Measurements from ENCODE around the gene TTLL12. TPM values are rescaled to one million over a fixed set of nuclear protein-coding genes. Genes with fewer than 3 reads are reported as not detected.

TTLL12 gene
- total and polyA plus RNA-seq, 2 experiments from 2014 or later = 46.7 to 147 TPM

DNA sequence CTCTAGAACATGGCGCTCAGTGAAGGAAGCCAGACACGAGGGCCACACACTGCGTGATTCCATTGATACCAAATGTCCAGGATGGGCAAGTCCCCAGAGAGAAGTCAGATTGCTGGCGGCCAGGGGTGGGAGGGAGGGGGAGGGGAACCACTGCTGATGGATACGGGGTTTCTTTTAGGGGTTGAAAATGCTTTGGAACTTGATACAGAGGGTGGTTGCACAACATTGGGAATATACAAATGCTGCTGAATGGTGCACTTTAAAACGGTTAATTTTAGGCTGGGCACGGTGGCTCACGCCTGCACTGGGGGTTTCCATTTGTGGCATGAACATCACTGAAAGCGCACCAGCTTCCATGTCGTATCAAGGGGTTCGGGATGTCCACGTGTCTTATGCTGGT is 30.5 kb downstream of the TTLL12 start:
- H3K27ac Mint-ChIP-seq = no peak overlapping the region

More for the DNA sequence above, 30.5 kb downstream of the TTLL12 start:
- H3K4me1 ChIP-seq (ENCODE audit: insufficient read depth) = no peaks in the 10 kb centered on the region
- H4K20me1 ChIP-seq (replicated peaks; ENCODE audit: insufficient read depth) = no peaks in the 10 kb centered on the region
- no peak overlapping the region for H3K4me3 ChIP-seq
- H3K27me3 ChIP-seq (ENCODE audit: insufficient read depth) = peaks cover 9% of the 10 kb centered on the region
- H3K4me2 ChIP-seq = no peak overlapping the region
- no peaks in the 10 kb centered on the region for H3K9me2 ChIP-seq (ENCODE audit: insufficient read depth)
- no peak overlapping the region for H2AFZ ChIP-seq
- TF ChIP-seq, protein P1, sequence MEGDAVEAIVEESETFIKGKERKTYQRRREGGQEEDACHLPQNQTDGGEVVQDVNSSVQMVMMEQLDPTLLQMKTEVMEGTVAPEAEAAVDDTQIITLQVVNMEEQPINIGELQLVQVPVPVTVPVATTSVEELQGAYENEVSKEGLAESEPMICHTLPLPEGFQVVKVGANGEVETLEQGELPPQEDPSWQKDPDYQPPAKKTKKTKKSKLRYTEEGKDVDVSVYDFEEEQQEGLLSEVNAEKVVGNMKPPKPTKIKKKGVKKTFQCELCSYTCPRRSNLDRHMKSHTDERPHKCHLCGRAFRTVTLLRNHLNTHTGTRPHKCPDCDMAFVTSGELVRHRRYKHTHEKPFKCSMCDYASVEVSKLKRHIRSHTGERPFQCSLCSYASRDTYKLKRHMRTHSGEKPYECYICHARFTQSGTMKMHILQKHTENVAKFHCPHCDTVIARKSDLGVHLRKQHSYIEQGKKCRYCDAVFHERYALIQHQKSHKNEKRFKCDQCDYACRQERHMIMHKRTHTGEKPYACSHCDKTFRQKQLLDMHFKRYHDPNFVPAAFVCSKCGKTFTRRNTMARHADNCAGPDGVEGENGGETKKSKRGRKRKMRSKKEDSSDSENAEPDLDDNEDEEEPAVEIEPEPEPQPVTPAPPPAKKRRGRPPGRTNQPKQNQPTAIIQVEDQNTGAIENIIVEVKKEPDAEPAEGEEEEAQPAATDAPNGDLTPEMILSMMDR (conservative IDR thresholded peaks at IDR 0.05; ENCODE audit: low read depth in 2 of 2) = no peak
- TF ChIP-seq ZNF114 (CRISPR knock-in tag; IDR thresholded peaks at IDR 0.05) (no peak), CREB1 (CRISPR knock-in tag; IDR thresholded peaks at IDR 0.05; ENCODE audit: low read depth) (no peak), NANOG (IDR thresholded peaks at IDR 0.05; ENCODE audit: borderline replicate concordance) (no peak), STAT1 (IDR thresholded peaks at IDR 0.05; ENCODE audit: unreplicated experiment) (no peak), JUNB (IDR thresholded peaks at IDR 0.05; ENCODE audit: unreplicated experiment) (no peak), EZH2phosphoT487 (IDR thresholded peaks at IDR 0.05; ENCODE audit: unreplicated experiment) (no peak), EZH2 (IDR thresholded peaks at IDR 0.05; ENCODE audit: low read depth, unreplicated experiment) (no peak), POLR2AphosphoS5 (IDR thresholded peaks at IDR 0.05; ENCODE audit: low read depth) (no peak), ZNF331 (CRISPR knock-in tag; IDR thresholded peaks at IDR 0.05; ENCODE audit: low read depth) (no peak)
- TF ChIP-seq, protein P2, sequence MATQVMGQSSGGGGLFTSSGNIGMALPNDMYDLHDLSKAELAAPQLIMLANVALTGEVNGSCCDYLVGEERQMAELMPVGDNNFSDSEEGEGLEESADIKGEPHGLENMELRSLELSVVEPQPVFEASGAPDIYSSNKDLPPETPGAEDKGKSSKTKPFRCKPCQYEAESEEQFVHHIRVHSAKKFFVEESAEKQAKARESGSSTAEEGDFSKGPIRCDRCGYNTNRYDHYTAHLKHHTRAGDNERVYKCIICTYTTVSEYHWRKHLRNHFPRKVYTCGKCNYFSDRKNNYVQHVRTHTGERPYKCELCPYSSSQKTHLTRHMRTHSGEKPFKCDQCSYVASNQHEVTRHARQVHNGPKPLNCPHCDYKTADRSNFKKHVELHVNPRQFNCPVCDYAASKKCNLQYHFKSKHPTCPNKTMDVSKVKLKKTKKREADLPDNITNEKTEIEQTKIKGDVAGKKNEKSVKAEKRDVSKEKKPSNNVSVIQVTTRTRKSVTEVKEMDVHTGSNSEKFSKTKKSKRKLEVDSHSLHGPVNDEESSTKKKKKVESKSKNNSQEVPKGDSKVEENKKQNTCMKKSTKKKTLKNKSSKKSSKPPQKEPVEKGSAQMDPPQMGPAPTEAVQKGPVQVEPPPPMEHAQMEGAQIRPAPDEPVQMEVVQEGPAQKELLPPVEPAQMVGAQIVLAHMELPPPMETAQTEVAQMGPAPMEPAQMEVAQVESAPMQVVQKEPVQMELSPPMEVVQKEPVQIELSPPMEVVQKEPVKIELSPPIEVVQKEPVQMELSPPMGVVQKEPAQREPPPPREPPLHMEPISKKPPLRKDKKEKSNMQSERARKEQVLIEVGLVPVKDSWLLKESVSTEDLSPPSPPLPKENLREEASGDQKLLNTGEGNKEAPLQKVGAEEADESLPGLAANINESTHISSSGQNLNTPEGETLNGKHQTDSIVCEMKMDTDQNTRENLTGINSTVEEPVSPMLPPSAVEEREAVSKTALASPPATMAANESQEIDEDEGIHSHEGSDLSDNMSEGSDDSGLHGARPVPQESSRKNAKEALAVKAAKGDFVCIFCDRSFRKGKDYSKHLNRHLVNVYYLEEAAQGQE (IDR thresholded peaks at IDR 0.05; ENCODE audit: unreplicated experiment) = no peak
- TF ChIP-seq, protein P3, sequence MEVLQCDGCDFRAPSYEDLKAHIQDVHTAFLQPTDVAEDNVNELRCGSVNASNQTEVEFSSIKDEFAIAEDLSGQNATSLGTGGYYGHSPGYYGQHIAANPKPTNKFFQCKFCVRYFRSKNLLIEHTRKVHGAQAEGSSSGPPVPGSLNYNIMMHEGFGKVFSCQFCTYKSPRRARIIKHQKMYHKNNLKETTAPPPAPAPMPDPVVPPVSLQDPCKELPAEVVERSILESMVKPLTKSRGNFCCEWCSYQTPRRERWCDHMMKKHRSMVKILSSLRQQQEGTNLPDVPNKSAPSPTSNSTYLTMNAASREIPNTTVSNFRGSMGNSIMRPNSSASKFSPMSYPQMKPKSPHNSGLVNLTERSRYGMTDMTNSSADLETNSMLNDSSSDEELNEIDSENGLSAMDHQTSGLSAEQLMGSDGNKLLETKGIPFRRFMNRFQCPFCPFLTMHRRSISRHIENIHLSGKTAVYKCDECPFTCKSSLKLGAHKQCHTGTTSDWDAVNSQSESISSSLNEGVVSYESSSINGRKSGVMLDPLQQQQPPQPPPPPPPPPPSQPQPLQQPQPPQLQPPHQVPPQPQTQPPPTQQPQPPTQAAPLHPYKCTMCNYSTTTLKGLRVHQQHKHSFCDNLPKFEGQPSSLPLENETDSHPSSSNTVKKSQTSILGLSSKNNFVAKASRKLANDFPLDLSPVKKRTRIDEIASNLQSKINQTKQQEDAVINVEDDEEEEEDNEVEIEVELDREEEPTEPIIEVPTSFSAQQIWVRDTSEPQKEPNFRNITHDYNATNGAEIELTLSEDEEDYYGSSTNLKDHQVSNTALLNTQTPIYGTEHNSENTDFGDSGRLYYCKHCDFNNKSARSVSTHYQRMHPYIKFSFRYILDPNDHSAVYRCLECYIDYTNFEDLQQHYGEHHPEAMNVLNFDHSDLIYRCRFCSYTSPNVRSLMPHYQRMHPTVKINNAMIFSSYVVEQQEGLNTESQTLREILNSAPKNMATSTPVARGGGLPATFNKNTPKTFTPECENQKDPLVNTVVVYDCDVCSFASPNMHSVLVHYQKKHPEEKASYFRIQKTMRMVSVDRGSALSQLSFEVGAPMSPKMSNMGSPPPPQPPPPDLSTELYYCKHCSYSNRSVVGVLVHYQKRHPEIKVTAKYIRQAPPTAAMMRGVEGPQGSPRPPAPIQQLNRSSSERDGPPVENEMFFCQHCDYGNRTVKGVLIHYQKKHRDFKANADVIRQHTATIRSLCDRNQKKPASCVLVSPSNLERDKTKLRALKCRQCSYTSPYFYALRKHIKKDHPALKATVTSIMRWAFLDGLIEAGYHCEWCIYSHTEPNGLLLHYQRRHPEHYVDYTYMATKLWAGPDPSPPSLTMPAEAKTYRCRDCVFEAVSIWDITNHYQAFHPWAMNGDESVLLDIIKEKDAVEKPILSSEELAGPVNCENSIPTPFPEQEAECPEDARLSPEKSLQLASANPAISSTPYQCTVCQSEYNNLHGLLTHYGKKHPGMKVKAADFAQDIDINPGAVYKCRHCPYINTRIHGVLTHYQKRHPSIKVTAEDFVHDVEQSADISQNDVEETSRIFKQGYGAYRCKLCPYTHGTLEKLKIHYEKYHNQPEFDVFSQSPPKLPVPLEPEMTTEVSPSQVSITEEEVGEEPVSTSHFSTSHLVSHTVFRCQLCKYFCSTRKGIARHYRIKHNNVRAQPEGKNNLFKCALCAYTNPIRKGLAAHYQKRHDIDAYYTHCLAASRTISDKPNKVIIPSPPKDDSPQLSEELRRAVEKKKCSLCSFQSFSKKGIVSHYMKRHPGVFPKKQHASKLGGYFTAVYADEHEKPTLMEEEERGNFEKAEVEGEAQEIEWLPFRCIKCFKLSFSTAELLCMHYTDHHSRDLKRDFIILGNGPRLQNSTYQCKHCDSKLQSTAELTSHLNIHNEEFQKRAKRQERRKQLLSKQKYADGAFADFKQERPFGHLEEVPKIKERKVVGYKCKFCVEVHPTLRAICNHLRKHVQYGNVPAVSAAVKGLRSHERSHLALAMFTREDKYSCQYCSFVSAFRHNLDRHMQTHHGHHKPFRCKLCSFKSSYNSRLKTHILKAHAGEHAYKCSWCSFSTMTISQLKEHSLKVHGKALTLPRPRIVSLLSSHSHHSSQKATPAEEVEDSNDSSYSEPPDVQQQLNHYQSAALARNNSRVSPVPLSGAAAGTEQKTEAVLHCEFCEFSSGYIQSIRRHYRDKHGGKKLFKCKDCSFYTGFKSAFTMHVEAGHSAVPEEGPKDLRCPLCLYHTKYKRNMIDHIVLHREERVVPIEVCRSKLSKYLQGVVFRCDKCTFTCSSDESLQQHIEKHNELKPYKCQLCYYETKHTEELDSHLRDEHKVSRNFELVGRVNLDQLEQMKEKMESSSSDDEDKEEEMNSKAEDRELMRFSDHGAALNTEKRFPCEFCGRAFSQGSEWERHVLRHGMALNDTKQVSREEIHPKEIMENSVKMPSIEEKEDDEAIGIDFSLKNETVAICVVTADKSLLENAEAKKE (CRISPR knock-in tag; IDR thresholded peaks at IDR 0.05) = no peak
- TF ChIP-seq, protein P4, sequence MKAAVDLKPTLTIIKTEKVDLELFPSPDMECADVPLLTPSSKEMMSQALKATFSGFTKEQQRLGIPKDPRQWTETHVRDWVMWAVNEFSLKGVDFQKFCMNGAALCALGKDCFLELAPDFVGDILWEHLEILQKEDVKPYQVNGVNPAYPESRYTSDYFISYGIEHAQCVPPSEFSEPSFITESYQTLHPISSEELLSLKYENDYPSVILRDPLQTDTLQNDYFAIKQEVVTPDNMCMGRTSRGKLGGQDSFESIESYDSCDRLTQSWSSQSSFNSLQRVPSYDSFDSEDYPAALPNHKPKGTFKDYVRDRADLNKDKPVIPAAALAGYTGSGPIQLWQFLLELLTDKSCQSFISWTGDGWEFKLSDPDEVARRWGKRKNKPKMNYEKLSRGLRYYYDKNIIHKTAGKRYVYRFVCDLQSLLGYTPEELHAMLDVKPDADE (IDR thresholded peaks at IDR 0.05) = no peak
- no peaks in the 10 kb centered on the region; the same call in 1 of the 2 replicates for H3F3A ChIP-seq (replicated peaks; ENCODE audit: low read depth)
- no peaks in the 10 kb centered on the region for H3K36me3 ChIP-seq (ENCODE audit: insufficient read depth)
- Mint-ChIP-seq H3K36me3 (ENCODE audit: low read depth) (no peaks in the 10 kb centered on the region), H3K9me3 (no peaks in the 10 kb centered on the region), H3K4me3 (no peak overlapping the region), H3K27me3 (ENCODE audit: insufficient read depth, low read depth, poor library complexity) (peaks cover 16% of the 10 kb centered on the region), H3K4me1 (peaks cover 6% of the 10 kb centered on the region)
- H3K27ac ChIP-seq (ENCODE audit: low read depth) = no peak overlapping the region
- no peaks in the 10 kb centered on the region for H3K79me2 ChIP-seq (replicated peaks; ENCODE audit: insufficient read depth)
- DNase-seq (ENCODE audit: low spot score) = no peak
- no peak for ATAC-seq

All from GM23338 (cell line).